HG03108 (cell line): ENCODE results near the gene STH.
"Not testable (repeated sequence)": the region's sequence is repeated elsewhere in the genome, so short reads cannot be mapped to it uniquely, and the experiment has no call there.

Source experiments
- ATAC-seq: cut with Tn5 transposase; IDR thresholded peaks from one replicate; pipeline ENCODE4 v1.9.1; 2021; ENCODE audit warnings: moderate library complexity; ENCODE audit not compliant: unreplicated experiment

The STH gene

DNA sequence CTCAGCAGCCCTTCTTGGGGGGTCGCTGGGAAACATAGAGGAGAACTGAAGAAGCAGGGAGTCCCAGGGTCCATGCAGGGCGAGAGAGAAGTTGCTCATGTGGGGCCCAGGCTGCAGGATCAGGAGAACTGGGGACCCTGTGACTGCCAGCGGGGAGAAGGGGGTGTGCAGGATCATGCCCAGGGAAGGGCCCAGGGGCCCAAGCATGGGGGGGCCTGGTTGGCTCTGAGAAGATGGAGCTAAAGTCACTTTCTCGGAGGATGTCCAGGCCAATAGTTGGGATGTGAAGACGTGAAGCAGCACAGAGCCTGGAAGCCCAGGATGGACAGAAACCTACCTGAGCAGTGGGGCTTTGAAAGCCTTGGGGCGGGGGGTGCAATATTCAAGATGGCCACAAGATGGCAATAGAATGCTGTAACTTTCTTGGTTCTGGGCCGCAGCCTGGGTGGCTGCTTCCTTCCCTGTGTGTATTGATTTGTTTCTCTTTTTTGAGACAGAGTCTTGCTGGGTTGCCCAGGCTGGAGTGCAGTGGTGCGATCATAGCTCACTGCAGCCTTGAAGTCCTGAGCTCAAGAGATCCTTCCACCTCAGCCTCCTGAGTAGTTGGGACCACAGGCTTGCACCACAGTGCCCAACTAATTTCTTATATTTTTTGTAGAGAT lies 3.4 kb downstream of the STH start:
- no peak for ATAC-seq

DNA sequence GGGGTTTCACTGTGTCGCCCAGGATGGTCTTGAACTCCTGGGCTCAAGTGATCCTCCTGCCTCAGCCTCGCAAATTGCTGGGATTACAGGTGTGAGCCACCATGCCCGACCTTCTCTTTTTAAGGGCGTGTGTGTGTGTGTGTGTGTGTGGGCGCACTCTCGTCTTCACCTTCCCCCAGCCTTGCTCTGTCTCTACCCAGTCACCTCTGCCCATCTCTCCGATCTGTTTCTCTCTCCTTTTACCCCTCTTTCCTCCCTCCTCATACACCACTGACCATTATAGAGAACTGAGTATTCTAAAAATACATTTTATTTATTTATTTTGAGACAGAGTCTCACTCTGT lies 3.9 kb downstream of the STH start:
- no peak for ATAC-seq

DNA sequence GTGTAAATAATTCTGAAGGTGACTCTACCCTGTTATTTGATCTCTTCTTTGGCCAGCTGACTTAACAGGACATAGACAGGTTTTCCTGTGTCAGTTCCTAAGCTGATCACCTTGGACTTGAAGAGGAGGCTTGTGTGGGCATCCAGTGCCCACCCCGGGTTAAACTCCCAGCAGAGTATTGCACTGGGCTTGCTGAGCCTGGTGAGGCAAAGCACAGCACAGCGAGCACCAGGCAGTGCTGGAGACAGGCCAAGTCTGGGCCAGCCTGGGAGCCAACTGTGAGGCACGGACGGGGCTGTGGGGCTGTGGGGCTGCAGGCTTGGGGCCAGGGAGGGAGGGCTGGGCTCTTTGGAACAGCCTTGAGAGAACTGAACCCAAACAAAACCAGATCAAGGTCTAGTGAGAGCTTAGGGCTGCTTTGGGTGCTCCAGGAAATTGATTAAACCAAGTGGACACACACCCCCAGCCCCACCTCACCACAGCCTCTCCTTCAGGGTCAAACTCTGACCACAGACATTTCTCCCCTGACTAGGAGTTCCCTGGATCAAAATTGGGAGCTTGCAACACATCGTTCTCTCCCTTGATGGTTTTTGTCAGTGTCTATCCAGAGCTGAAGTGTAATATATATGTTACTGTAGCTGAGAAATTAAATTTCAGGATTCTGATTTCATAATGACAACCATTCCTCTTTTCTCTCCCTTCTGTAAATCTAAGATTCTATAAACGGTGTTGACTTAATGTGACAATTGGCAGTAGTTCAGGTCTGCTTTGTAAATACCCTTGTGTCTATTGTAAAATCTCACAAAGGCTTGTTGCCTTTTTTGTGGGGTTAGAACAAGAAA lies 5.1 kb downstream of the STH start:
- no peak for ATAC-seq

DNA sequence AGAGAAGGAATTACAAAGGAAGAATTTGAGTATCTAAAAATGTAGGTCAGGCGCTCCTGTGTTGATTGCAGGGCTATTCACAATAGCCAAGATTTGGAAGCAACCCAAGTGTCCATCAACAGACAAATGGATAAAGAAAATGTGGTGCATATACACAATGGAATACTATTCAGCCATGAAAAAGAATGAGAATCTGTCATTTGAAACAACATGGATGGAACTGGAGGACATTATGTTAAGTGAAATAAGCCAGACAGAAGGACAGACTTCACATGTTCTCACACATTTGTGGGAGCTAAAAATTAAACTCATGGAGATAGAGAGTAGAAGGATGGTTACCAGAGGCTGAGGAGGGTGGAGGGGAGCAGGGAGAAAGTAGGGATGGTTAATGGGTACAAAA lies 7.0 kb downstream of the STH start:
- ATAC-seq = not testable (repeated sequence)

DNA sequence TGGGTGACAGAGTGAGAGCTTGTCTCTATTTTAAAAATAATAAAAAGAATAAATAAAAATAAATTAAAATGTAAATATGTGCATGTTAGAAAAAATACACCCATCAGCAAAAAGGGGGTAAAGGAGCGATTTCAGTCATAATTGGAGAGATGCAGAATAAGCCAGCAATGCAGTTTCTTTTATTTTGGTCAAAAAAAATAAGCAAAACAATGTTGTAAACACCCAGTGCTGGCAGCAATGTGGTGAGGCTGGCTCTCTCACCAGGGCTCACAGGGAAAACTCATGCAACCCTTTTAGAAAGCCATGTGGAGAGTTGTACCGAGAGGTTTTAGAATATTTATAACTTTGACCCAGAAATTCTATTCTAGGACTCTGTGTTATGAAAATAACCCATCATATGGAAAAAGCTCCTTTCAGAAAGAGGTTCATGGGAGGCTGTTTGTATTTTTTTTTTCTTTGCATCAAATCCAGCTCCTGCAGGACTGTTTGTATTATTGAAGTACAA lies 8.5 kb downstream of the STH start:
- ATAC-seq = no peak

DNA sequence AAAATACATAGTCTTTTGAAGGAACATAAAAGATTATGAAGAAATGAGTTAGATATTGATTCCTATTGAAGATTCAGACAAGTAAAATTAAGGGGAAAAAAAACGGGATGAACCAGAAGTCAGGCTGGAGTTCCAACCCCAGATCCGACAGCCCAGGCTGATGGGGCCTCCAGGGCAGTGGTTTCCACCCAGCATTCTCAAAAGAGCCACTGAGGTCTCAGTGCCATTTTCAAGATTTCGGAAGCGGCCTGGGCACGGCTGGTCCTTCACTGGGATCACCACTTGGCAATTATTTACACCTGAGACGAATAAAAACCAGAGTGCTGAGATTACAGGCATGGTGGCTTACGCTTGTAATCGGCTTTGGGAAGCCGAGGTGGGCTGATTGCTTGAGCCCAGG lies 9.5 kb downstream of the STH start:
- ATAC-seq = no peak

DNA sequence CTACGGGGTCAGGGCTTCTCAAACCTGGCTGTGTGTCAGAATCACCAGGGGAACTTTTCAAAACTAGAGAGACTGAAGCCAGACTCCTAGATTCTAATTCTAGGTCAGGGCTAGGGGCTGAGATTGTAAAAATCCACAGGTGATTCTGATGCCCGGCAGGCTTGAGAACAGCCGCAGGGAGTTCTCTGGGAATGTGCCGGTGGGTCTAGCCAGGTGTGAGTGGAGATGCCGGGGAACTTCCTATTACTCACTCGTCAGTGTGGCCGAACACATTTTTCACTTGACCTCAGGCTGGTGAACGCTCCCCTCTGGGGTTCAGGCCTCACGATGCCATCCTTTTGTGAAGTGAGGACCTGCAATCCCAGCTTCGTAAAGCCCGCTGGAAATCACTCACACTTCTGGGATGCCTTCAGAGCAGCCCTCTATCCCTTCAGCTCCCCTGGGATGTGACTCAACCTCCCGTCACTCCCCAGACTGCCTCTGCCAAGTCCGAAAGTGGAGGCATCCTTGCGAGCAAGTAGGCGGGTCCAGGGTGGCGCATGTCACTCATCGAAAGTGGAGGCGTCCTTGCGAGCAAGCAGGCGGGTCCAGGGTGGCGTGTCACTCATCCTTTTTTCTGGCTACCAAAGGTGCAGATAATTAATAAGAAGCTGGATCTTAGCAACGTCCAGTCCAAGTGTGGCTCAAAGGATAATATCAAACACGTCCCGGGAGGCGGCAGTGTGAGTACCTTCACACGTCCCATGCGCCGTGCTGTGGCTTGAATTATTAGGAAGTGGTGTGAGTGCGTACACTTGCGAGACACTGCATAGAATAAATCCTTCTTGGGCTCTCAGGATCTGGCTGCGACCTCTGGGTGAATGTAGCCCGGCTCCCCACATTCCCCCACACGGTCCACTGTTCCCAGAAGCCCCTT lies 10.9 kb downstream of the STH start:
- ATAC-seq = no peak

DNA sequence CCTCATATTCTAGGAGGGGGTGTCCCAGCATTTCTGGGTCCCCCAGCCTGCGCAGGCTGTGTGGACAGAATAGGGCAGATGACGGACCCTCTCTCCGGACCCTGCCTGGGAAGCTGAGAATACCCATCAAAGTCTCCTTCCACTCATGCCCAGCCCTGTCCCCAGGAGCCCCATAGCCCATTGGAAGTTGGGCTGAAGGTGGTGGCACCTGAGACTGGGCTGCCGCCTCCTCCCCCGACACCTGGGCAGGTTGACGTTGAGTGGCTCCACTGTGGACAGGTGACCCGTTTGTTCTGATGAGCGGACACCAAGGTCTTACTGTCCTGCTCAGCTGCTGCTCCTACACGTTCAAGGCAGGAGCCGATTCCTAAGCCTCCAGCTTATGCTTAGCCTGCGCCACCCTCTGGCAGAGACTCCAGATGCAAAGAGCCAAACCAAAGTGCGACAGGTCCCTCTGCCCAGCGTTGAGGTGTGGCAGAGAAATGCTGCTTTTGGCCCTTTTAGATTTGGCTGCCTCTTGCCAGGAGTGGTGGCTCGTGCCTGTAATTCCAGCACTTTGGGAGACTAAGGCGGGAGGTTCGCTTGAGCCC lies 11.6 kb downstream of the STH start:
- ATAC-seq = no peak

DNA sequence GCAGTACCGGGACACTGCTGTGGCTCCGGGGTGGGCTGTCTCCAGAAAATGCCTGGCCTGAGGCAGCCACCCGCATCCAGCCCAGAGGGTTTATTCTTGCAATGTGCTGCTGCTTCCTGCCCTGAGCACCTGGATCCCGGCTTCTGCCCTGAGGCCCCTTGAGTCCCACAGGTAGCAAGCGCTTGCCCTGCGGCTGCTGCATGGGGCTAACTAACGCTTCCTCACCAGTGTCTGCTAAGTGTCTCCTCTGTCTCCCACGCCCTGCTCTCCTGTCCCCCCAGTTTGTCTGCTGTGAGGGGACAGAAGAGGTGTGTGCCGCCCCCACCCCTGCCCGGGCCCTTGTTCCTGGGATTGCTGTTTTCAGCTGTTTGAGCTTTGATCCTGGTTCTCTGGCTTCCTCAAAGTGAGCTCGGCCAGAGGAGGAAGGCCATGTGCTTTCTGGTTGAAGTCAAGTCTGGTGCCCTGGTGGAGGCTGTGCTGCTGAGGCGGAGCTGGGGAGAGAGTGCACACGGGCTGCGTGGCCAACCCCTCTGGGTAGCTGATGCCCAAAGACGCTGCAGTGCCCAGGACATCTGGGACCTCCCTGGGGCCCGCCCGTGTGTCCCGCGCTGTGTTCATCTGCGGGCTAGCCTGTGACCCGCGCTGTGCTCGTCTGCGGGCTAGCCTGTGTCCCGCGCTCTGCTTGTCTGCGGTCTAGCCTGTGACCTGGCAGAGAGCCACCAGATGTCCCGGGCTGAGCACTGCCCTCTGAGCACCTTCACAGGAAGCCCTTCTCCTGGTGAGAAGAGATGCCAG lies 12.9 kb downstream of the STH start:
- ATAC-seq = no peak

DNA sequence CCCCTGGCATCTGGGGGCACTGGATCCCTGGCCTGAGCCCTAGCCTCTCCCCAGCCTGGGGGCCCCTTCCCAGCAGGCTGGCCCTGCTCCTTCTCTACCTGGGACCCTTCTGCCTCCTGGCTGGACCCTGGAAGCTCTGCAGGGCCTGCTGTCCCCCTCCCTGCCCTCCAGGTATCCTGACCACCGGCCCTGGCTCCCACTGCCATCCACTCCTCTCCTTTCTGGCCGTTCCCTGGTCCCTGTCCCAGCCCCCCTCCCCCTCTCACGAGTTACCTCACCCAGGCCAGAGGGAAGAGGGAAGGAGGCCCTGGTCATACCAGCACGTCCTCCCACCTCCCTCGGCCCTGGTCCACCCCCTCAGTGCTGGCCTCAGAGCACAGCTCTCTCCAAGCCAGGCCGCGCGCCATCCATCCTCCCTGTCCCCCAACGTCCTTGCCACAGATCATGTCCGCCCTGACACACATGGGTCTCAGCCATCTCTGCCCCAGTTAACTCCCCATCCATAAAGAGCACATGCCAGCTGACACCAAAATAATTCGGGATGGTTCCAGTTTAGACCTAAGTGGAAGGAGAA lies 13.5 kb downstream of the STH start:
- ATAC-seq = no peak

DNA sequence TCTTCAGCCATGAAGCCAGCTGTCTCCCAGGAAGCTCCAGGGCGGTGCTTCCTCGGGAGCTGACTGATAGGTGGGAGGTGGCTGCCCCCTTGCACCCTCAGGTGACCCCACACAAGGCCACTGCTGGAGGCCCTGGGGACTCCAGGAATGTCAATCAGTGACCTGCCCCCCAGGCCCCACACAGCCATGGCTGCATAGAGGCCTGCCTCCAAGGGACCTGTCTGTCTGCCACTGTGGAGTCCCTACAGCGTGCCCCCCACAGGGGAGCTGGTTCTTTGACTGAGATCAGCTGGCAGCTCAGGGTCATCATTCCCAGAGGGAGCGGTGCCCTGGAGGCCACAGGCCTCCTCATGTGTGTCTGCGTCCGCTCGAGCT lies 14.1 kb downstream of the STH start:
- ATAC-seq = no peak

DNA sequence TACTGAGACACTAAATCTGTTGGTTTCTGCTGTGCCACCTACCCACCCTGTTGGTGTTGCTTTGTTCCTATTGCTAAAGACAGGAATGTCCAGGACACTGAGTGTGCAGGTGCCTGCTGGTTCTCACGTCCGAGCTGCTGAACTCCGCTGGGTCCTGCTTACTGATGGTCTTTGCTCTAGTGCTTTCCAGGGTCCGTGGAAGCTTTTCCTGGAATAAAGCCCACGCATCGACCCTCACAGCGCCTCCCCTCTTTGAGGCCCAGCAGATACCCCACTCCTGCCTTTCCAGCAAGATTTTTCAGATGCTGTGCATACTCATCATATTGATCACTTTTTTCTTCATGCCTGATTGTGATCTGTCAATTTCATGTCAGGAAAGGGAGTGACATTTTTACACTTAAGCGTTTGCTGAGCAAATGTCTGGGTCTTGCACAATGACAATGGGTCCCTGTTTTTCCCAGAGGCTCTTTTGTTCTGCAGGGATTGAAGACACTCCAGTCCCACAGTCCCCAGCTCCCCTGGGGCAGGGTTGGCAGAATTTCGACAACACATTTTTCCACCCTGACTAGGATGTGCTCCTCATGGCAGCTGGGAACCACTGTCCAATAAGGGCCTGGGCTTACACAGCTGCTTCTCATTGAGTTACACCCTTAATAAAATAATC lies 14.6 kb downstream of the STH start:
- ATAC-seq = no peak

DNA sequence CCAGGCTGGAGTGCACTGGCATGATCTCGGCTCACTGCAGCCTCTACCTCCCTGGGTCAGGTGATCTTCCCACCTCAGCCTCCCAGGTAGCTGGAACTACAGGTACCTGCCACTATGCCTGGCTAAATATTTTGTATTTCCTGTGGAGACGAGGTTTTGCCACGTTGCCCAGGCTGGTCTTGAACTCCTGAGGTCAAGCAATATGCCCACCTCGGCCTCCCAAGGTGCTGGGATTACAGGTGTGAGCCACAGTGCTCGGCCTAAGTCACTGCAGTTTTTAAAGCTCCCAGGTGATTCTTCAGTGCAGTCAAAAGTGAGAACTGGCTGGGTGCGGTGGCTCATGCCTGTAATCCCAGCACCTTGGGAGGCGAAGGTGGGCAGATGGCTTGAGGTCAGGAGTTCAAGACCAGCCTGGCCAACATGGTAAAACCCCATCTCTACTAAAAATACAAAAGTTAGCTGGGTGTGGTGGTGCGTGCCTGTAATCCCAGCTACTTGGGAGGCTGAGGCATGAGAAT lies 20.4 kb downstream of the STH start:
- not testable (repeated sequence) for ATAC-seq

DNA sequence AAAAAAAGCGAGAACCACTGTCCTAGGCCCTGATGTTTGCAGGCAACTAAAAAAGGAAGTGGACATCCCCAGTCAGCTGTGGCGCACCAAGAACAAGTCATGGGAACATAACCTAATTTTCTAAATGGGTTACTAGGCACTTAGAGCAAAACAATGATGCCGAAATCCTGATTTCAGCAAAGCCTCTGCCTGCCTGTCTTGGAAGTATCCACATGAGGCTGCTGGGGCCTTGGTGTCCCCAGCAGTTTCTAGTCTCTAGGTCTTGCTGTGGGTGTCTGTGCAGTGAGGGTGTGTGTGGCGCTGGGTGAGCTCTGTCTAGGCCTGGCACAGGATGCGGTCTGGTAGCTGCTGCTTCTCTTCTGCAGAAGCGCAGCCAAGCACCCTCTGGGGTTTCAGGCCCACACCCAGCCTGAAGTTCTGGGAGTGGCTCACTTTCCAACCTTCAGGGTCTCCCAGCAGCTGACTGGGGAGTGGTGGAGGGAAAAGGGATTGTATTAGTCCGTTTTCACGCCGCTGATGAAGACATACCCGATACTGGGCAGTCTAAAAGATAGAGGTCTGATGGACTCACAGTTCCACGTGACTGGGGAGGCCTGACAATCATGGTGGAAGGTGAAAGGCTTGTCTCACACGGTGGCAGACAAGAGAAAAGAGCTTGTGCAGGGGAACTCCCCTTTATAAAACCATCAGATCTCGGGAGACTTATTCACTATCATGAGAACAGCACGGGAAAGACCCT lies 21.1 kb downstream of the STH start:
- ATAC-seq = no peak

DNA sequence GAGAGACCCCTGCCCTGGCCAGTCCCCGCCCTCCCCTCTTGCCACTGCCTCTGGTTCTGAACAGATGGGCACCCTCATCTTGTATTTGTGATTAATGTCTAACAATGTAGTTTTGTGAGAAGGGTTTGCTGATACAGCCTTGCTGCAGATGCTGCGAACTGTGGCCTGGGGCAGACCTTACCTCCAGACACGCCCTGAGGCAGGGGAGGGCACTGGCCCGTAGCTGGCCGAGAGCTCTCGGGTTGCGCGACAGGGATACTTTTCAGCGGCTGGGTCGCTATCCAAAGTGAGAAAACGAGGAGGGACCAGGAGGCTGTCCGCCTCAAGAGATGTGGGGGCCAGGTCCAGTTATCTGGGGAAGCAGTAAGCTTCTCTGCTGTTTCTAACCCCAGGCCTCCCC lies 21.9 kb downstream of the STH start:
- no peak for ATAC-seq

DNA sequence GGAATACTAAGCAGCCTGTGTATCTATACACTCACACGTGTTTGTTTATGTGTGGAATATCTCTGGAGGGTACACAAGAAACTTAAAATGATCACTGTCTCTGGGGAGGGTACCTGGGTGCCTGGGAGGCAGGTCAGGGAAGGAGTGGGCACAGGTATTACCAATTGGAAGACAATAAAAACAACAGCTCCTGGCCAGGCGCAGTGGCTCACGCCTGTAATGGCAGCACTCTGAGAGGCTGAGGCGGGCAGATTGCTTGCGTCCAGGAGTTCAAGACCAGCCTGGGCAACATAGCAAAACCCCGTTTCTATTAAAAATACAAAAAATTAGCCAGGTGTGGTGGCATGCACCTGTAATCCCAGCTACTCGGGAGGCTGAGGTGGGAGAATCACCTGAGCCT lies 24.3 kb downstream of the STH start:
- not testable (repeated sequence) for ATAC-seq

DNA sequence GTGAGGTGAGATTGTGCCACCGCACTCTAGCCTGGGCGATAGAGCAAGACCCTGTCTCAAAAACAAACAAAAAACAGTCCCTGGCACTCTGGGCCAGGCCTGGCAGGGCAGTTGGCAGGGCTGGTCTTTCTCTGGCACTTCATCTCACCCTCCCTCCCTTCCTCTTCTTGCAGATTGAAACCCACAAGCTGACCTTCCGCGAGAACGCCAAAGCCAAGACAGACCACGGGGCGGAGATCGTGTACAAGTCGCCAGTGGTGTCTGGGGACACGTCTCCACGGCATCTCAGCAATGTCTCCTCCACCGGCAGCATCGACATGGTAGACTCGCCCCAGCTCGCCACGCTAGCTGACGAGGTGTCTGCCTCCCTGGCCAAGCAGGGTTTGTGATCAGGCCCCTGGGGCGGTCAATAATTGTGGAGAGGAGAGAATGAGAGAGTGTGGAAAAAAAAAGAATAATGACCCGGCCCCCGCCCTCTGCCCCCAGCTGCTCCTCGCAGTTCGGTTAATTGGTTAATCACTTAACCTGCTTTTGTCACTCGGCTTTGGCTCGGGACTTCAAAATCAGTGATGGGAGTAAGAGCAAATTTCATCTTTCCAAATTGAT lies 24.8 kb downstream of the STH start:
- ATAC-seq = no peak

DNA sequence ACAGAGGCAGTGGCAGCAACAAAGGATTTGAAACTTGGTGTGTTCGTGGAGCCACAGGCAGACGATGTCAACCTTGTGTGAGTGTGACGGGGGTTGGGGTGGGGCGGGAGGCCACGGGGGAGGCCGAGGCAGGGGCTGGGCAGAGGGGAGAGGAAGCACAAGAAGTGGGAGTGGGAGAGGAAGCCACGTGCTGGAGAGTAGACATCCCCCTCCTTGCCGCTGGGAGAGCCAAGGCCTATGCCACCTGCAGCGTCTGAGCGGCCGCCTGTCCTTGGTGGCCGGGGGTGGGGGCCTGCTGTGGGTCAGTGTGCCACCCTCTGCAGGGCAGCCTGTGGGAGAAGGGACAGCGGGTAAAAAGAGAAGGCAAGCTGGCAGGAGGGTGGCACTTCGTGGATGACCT lies 25.5 kb downstream of the STH start:
- ATAC-seq = no peak
